Liver (tissue), 3 donors: ENCODE measurements around the gene USP16.

Experiments
- FOXA1 ChIP-seq: IDR thresholded peaks from 2 replicates; pipeline ENCODE4 v1.6.1; 2016; ENCODE audit warnings: antibody characterized with exemption
- FOXA2 ChIP-seq: IDR thresholded peaks from 2 replicates; pipeline ENCODE4 v1.6.1; 2016; ENCODE audit warnings: antibody characterized with exemption
- GABPA ChIP-seq, 2 donors: IDR thresholded peaks in 1 of 2; conservative IDR thresholded peaks in 1 of 2; 2 replicates each; pipeline ENCODE4 v1.6.1; 2016; ENCODE audit warnings: antibody characterized with exemption in 2 of 2, mild to moderate bottlenecking in 1 of 2, moderate library complexity in 1 of 2
- RAD21 ChIP-seq, 2 donors: IDR thresholded peaks; 2 replicates each; pipeline ENCODE4 v1.6.1; 2016; ENCODE audit warnings: antibody characterized with exemption in 2 of 2, mild to moderate bottlenecking in 2 of 2
- TAF1 ChIP-seq: conservative IDR thresholded peaks from 2 replicates; pipeline ENCODE4 v1.6.1; 2016; ENCODE audit warnings: antibody characterized with exemption, mild to moderate bottlenecking
- YY1 ChIP-seq: IDR thresholded peaks from 2 replicates; pipeline ENCODE4 v1.6.1; 2016; ENCODE audit warnings: antibody characterized with exemption, mild to moderate bottlenecking
- TF ChIP-seq, protein P1 (sequence below): fragments of 150-350 bp; IDR thresholded peaks from 2 replicates; pipeline ENCODE4 v1.5.1; 2017; ENCODE audit warnings: improper control_type of control experiment, low read depth, low read length; ENCODE audit not compliant: missing input control
- TF ChIP-seq, protein P2 (sequence below): IDR thresholded peaks from 2 replicates; pipeline ENCODE4 v1.6.1; 2016; ENCODE audit warnings: antibody characterized with exemption, mild to moderate bottlenecking
- TF ChIP-seq, protein P3 (sequence below): IDR thresholded peaks from 2 replicates; pipeline ENCODE4 v1.6.1; 2016; ENCODE audit warnings: antibody characterized with exemption
- TF ChIP-seq, protein P4 (sequence below): IDR thresholded peaks from 2 replicates; pipeline ENCODE4 v1.6.1; 2016; ENCODE audit warnings: antibody characterized with exemption
- donor health status: healthy.
- donor health status: healthy.

DNA sequence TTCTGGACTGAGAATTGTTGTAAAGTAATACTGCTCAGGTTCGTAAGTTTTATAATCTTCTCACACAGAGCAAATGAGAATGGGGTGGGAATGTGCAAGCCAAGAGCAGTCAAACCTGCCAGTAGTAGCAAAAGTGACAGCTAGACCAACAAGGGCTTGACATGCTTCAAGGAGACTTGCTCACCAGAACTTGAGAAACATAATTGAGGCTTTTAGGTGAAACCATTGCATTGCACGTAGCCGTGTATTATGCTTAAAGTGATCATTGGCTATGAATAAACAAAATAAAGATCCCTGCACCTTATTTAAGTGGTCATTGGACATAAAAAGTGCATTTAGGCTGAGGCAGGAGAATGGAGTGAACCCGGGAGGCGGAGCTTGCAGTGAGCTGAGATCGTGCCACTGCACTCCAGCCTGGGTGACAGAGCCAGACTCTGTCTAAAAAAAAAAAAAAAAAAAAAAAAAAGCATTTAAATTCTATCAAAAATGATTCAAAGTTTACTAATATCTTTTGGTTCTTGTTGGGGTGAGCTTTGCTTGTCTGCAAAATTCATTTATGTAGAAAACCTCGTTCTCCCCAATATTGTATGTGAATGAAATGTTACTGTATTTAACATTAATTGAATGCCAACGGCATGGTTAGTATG lies 60.8 kb downstream of the USP16 start:
- TF ChIP-seq, protein P1, sequence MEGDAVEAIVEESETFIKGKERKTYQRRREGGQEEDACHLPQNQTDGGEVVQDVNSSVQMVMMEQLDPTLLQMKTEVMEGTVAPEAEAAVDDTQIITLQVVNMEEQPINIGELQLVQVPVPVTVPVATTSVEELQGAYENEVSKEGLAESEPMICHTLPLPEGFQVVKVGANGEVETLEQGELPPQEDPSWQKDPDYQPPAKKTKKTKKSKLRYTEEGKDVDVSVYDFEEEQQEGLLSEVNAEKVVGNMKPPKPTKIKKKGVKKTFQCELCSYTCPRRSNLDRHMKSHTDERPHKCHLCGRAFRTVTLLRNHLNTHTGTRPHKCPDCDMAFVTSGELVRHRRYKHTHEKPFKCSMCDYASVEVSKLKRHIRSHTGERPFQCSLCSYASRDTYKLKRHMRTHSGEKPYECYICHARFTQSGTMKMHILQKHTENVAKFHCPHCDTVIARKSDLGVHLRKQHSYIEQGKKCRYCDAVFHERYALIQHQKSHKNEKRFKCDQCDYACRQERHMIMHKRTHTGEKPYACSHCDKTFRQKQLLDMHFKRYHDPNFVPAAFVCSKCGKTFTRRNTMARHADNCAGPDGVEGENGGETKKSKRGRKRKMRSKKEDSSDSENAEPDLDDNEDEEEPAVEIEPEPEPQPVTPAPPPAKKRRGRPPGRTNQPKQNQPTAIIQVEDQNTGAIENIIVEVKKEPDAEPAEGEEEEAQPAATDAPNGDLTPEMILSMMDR: no peak
- TF ChIP-seq RAD21 (IDR thresholded peaks at IDR 0.05) (no peak), FOXA2 (no peak), FOXA1 (no peak), YY1 (no peak), TAF1 (no peak), GABPA (IDR thresholded peaks at IDR 0.05 in 1 of 2, conservative IDR thresholded peaks at IDR 0.05 in 1 of 2) (no peak)
- TF ChIP-seq, protein P2, sequence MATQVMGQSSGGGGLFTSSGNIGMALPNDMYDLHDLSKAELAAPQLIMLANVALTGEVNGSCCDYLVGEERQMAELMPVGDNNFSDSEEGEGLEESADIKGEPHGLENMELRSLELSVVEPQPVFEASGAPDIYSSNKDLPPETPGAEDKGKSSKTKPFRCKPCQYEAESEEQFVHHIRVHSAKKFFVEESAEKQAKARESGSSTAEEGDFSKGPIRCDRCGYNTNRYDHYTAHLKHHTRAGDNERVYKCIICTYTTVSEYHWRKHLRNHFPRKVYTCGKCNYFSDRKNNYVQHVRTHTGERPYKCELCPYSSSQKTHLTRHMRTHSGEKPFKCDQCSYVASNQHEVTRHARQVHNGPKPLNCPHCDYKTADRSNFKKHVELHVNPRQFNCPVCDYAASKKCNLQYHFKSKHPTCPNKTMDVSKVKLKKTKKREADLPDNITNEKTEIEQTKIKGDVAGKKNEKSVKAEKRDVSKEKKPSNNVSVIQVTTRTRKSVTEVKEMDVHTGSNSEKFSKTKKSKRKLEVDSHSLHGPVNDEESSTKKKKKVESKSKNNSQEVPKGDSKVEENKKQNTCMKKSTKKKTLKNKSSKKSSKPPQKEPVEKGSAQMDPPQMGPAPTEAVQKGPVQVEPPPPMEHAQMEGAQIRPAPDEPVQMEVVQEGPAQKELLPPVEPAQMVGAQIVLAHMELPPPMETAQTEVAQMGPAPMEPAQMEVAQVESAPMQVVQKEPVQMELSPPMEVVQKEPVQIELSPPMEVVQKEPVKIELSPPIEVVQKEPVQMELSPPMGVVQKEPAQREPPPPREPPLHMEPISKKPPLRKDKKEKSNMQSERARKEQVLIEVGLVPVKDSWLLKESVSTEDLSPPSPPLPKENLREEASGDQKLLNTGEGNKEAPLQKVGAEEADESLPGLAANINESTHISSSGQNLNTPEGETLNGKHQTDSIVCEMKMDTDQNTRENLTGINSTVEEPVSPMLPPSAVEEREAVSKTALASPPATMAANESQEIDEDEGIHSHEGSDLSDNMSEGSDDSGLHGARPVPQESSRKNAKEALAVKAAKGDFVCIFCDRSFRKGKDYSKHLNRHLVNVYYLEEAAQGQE: no peak
- TF ChIP-seq, protein P3, sequence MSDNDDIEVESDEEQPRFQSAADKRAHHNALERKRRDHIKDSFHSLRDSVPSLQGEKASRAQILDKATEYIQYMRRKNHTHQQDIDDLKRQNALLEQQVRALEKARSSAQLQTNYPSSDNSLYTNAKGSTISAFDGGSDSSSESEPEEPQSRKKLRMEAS: no peak
- TF ChIP-seq, protein P4, sequence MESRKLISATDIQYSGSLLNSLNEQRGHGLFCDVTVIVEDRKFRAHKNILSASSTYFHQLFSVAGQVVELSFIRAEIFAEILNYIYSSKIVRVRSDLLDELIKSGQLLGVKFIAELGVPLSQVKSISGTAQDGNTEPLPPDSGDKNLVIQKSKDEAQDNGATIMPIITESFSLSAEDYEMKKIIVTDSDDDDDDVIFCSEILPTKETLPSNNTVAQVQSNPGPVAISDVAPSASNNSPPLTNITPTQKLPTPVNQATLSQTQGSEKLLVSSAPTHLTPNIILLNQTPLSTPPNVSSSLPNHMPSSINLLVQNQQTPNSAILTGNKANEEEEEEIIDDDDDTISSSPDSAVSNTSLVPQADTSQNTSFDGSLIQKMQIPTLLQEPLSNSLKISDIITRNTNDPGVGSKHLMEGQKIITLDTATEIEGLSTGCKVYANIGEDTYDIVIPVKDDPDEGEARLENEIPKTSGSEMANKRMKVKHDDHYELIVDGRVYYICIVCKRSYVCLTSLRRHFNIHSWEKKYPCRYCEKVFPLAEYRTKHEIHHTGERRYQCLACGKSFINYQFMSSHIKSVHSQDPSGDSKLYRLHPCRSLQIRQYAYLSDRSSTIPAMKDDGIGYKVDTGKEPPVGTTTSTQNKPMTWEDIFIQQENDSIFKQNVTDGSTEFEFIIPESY: no peak
